ENCODE results near the gene SLC1A2.

The SLC1A2 gene

GRCh38 chr11:35349897-35350296 is 69.5 kb downstream of the SLC1A2 start:
- H3K4me3 ChIP-seq (ENCODE audit: insufficient read depth, low read length, poor library complexity, severe bottlenecking) = no peak overlapping the region
- H3K9me2 ChIP-seq (replicated peaks; ENCODE audit: insufficient read depth, low read length) = no peaks in the 10 kb centered on the region
- no peaks in the 10 kb centered on the region for H3K9me3 ChIP-seq (ENCODE audit: insufficient read depth, low read length)
- H2AFZ ChIP-seq (ENCODE audit: low read depth, low read length, severe bottlenecking) = no peak overlapping the region
- no peaks in the 10 kb centered on the region for H3F3A ChIP-seq (ENCODE audit: insufficient read depth)
- no peaks in the 10 kb centered on the region for H3K27me3 ChIP-seq (ENCODE audit: low read length)
- H3K4me2 ChIP-seq (ENCODE audit: low read depth, low read length, poor library complexity, severe bottlenecking) = no peak overlapping the region
- H3K79me2 ChIP-seq (ENCODE audit: insufficient read depth, low read length) = no peaks in the 10 kb centered on the region
- H3K9ac ChIP-seq (ENCODE audit: low read length) = no peak overlapping the region
- no peaks in the 10 kb centered on the region for H3K36me3 ChIP-seq (ENCODE audit: low read length)
- H4K20me1 ChIP-seq (ENCODE audit: low read depth, low read length) = no peaks in the 10 kb centered on the region
- TF ChIP-seq CTCF (IDR thresholded peaks at IDR 0.05; ENCODE audit: insufficient read depth, low read length, poor library complexity, severe bottlenecking) (no peak), EZH2phosphoT487 (conservative IDR thresholded peaks at IDR 0.05; ENCODE audit: low read length) (no peak)
- H3K27ac ChIP-seq (ENCODE audit: low read depth, low read length) = no peak overlapping the region

GRCh38 chr11:35348898-35349687 is 70.3 kb downstream of the SLC1A2 start:
- no peaks in the 10 kb centered on the region for H4K20me1 ChIP-seq (ENCODE audit: low read depth, low read length)
- no peak overlapping the region for H3K27ac ChIP-seq (ENCODE audit: low read depth, low read length)
- H3K27me3 ChIP-seq (ENCODE audit: low read length) = no peaks in the 10 kb centered on the region
- no peaks in the 10 kb centered on the region for H3F3A ChIP-seq (ENCODE audit: insufficient read depth)
- no peak overlapping the region for H3K4me3 ChIP-seq (ENCODE audit: insufficient read depth, low read length, poor library complexity, severe bottlenecking)
- no peaks in the 10 kb centered on the region for H3K9me2 ChIP-seq (replicated peaks; ENCODE audit: insufficient read depth, low read length)
- H3K79me2 ChIP-seq (ENCODE audit: insufficient read depth, low read length) = no peaks in the 10 kb centered on the region
- TF ChIP-seq EZH2phosphoT487 (conservative IDR thresholded peaks at IDR 0.05; ENCODE audit: low read length) (no peak), CTCF (IDR thresholded peaks at IDR 0.05; ENCODE audit: insufficient read depth, low read length, poor library complexity, severe bottlenecking) (no peak)
- H3K4me2 ChIP-seq (ENCODE audit: low read depth, low read length, poor library complexity, severe bottlenecking) = no peak overlapping the region
- no peaks in the 10 kb centered on the region for H3K36me3 ChIP-seq (ENCODE audit: low read length)
- H3K9me3 ChIP-seq (ENCODE audit: insufficient read depth, low read length) = no peaks in the 10 kb centered on the region
- H2AFZ ChIP-seq (ENCODE audit: low read depth, low read length, severe bottlenecking) = no peak overlapping the region
- H3K9ac ChIP-seq (ENCODE audit: low read length) = no peak overlapping the region

GRCh38 chr11:35347921-35348331 is 71.4 kb downstream of the SLC1A2 start:
- no peak overlapping the region for H3K4me2 ChIP-seq (ENCODE audit: low read depth, low read length, poor library complexity, severe bottlenecking)

More at GRCh38 chr11:35347921-35348331, 71.4 kb downstream of the SLC1A2 start:
- Histone ChIP-seq H3F3A (ENCODE audit: insufficient read depth) (no peaks in the 10 kb centered on the region), H3K9me2 (replicated peaks; ENCODE audit: insufficient read depth, low read length) (no peaks in the 10 kb centered on the region), H4K20me1 (ENCODE audit: low read depth, low read length) (no peaks in the 10 kb centered on the region), H3K36me3 (ENCODE audit: low read length) (no peaks in the 10 kb centered on the region), H3K79me2 (ENCODE audit: insufficient read depth, low read length) (no peaks in the 10 kb centered on the region), H3K9me3 (ENCODE audit: insufficient read depth, low read length) (no peaks in the 10 kb centered on the region), H2AFZ (ENCODE audit: low read depth, low read length, severe bottlenecking) (no peak overlapping the region), H3K27me3 (ENCODE audit: low read length) (no peaks in the 10 kb centered on the region), H3K27ac (ENCODE audit: low read depth, low read length) (no peak overlapping the region), H3K9ac (ENCODE audit: low read length) (no peak overlapping the region), H3K4me3 (ENCODE audit: insufficient read depth, low read length, poor library complexity, severe bottlenecking) (no peak overlapping the region)
- TF ChIP-seq EZH2phosphoT487 (conservative IDR thresholded peaks at IDR 0.05; ENCODE audit: low read length) (no peak), CTCF (IDR thresholded peaks at IDR 0.05; ENCODE audit: insufficient read depth, low read length, poor library complexity, severe bottlenecking) (no peak)
